Neural cell (in vitro differentiated cells): ENCODE measurements around the gene MLPH.

ENCODE experiments used
- EP300 ChIP-seq: fragments of 450-650 bp; conservative IDR thresholded peaks from 2 replicates; pipeline ENCODE4 v1.6.1; 2014; ENCODE audit warnings: antibody characterized with exemption, mild to moderate bottlenecking, moderate library complexity; ENCODE audit not compliant: poor library complexity, severe bottlenecking
- POLR2AphosphoS5 ChIP-seq: IDR thresholded peaks from 2 replicates; pipeline ENCODE4 v1.6.1; 2012
- RAD21 ChIP-seq: fragments of 450-650 bp; conservative IDR thresholded peaks from 2 replicates; pipeline ENCODE4 v1.6.1; 2014; ENCODE audit warnings: antibody characterized with exemption, mild to moderate bottlenecking, moderate library complexity
- SMC3 ChIP-seq: fragments of 450-650 bp; conservative IDR thresholded peaks from 2 replicates; pipeline ENCODE4 v1.6.1; 2014; ENCODE audit warnings: antibody characterized with exemption, mild to moderate bottlenecking, moderate library complexity; ENCODE audit not compliant: poor library complexity
- TAF1 ChIP-seq: IDR thresholded peaks from 2 replicates; pipeline ENCODE4 v1.6.1; 2012; ENCODE audit warnings: low read depth
- TF ChIP-seq, protein P1 (sequence below): fragments of 450-650 bp; IDR thresholded peaks from 2 replicates; pipeline ENCODE4 v1.5.1; 2014; ENCODE audit warnings: antibody characterized with exemption, mild to moderate bottlenecking, moderate library complexity; ENCODE audit not compliant: poor library complexity, severe bottlenecking
- TF ChIP-seq, protein P2 (sequence below): IDR thresholded peaks from 2 replicates; pipeline ENCODE4 v1.6.1; 2012; ENCODE audit warnings: borderline replicate concordance

DNA sequence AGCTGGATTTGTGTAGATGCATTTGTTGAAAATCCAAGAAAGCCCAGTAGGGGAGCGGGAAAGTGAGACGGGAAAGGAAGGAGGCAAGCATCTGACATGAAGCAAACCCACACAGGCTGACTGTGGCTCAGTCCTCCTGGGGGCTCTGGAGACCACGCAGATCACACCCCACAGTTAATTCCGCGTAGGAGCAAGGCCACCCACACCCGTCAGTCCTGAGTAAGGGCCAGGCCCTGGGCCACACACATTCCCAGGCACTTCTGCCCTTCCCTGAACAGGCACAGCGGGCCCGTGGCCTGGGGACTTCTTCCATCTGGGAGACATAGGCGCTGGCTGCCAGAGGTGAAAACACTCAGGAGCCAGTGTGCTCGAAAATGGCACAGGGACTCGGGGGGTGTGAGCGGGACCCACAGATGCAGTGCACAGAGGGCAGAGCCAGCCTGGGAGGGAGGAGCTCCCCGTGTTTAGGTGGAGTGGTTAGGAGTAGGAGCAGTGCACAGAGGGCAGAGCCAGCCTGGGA is 59.9 kb downstream of the MLPH start:
- TF ChIP-seq EP300 (no peak), RAD21 (no peak), POLR2AphosphoS5 (no peak), TAF1 (no peak), SMC3 (no peak)
- TF ChIP-seq, protein P1, sequence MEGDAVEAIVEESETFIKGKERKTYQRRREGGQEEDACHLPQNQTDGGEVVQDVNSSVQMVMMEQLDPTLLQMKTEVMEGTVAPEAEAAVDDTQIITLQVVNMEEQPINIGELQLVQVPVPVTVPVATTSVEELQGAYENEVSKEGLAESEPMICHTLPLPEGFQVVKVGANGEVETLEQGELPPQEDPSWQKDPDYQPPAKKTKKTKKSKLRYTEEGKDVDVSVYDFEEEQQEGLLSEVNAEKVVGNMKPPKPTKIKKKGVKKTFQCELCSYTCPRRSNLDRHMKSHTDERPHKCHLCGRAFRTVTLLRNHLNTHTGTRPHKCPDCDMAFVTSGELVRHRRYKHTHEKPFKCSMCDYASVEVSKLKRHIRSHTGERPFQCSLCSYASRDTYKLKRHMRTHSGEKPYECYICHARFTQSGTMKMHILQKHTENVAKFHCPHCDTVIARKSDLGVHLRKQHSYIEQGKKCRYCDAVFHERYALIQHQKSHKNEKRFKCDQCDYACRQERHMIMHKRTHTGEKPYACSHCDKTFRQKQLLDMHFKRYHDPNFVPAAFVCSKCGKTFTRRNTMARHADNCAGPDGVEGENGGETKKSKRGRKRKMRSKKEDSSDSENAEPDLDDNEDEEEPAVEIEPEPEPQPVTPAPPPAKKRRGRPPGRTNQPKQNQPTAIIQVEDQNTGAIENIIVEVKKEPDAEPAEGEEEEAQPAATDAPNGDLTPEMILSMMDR = no peak
- TF ChIP-seq, protein P2, sequence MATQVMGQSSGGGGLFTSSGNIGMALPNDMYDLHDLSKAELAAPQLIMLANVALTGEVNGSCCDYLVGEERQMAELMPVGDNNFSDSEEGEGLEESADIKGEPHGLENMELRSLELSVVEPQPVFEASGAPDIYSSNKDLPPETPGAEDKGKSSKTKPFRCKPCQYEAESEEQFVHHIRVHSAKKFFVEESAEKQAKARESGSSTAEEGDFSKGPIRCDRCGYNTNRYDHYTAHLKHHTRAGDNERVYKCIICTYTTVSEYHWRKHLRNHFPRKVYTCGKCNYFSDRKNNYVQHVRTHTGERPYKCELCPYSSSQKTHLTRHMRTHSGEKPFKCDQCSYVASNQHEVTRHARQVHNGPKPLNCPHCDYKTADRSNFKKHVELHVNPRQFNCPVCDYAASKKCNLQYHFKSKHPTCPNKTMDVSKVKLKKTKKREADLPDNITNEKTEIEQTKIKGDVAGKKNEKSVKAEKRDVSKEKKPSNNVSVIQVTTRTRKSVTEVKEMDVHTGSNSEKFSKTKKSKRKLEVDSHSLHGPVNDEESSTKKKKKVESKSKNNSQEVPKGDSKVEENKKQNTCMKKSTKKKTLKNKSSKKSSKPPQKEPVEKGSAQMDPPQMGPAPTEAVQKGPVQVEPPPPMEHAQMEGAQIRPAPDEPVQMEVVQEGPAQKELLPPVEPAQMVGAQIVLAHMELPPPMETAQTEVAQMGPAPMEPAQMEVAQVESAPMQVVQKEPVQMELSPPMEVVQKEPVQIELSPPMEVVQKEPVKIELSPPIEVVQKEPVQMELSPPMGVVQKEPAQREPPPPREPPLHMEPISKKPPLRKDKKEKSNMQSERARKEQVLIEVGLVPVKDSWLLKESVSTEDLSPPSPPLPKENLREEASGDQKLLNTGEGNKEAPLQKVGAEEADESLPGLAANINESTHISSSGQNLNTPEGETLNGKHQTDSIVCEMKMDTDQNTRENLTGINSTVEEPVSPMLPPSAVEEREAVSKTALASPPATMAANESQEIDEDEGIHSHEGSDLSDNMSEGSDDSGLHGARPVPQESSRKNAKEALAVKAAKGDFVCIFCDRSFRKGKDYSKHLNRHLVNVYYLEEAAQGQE = no peak
